ENCODE measurements around the gene KCNIP4. TPM values are rescaled to one million over a fixed set of nuclear protein-coding genes. Genes with fewer than 3 reads are reported as not detected.

KCNIP4 gene
- total RNA-seq, 1 donor from 2014 or later, result 0.17 TPM

DNA sequence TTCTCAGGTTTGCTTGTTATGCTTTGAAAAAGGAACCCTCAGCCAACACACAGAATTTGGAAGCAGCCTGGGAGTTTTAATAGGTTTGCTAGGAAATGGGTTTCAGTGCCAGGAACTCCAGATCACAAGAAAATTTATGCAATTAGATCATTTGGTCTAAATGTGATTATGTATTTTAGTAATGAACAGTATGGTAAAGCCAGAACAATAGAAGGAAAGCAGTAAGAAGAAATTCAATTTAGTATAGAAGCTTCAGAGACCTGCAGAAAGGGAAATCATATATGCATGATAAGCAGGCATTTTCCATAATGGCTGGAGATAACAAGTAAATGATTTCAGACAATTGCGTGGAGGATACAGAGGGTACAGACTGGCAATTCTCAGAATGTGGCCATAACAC is 184.7 kb downstream of the KCNIP4 start:
- H3K4me3 ChIP-seq (ENCODE audit: low read depth, low read length), result no peak overlapping the region
- no peak for TF ChIP-seq CTCF (conservative IDR thresholded peaks at IDR 0.05; ENCODE audit: low read depth, low read length)
- no peak for DNase-seq (ENCODE audit: low read depth)

- H3K4me3 ChIP-seq (ENCODE audit: low read depth, low read length), result no peak overlapping the region
- no peak for DNase-seq (ENCODE audit: low read depth)
- TF ChIP-seq CTCF (conservative IDR thresholded peaks at IDR 0.05; ENCODE audit: low read depth, low read length), result no peak
Observed at GRCh38 chr4:21757248-21757647, 191.3 kb downstream of the KCNIP4 start.

- TF ChIP-seq CTCF (conservative IDR thresholded peaks at IDR 0.05; ENCODE audit: low read depth, low read length), result no peak
- H3K4me3 ChIP-seq (ENCODE audit: low read depth, low read length), result no peak overlapping the region
- no peak for DNase-seq (ENCODE audit: low read depth)
Observed at GRCh38 chr4:21753084-21753760, 195.3 kb downstream of the KCNIP4 start.

GRCh38 chr4:21752616-21753015 is 196.0 kb downstream of the KCNIP4 start:
- no peak overlapping the region for H3K4me3 ChIP-seq (ENCODE audit: low read depth, low read length)
- TF ChIP-seq CTCF (conservative IDR thresholded peaks at IDR 0.05; ENCODE audit: low read depth, low read length), result no peak
- DNase-seq (ENCODE audit: low read depth), result no peak

GRCh38 chr4:21749924-21750323 is 198.6 kb downstream of the KCNIP4 start:
- DNase-seq (ENCODE audit: low read depth), result no peak
- no peak for TF ChIP-seq CTCF (conservative IDR thresholded peaks at IDR 0.05; ENCODE audit: low read depth, low read length)
- no peak overlapping the region for H3K4me3 ChIP-seq (ENCODE audit: low read depth, low read length)

DNA sequence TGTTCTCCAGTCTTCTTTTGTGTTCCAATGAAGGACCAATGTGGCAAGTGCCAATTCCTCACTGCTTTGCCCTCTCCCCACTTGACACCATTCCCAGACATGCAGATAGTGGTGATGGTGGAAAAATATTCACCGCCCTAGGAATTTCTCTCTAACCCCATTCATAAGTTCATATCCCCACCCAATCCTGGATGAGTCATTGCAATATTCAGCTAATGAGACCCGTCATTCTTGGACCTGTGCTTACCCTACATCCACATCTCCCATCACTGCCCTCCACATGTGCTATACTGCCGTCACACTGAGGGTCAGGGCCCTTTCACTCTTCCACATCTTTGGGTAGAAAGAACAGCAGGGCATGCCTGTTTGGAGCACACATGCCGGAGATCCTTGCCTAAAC is 199.2 kb downstream of the KCNIP4 start:
- no peak for TF ChIP-seq CTCF (conservative IDR thresholded peaks at IDR 0.05; ENCODE audit: low read depth, low read length)
- no peak for DNase-seq (ENCODE audit: low read depth)
- H3K4me3 ChIP-seq (ENCODE audit: low read depth, low read length), result no peak overlapping the region

- H3K4me3 ChIP-seq (ENCODE audit: low read depth, low read length), result no peak overlapping the region
- DNase-seq (ENCODE audit: low read depth), result no peak
- no peak for TF ChIP-seq CTCF (conservative IDR thresholded peaks at IDR 0.05; ENCODE audit: low read depth, low read length)
Observed at GRCh38 chr4:21744046-21744445, 204.5 kb downstream of the KCNIP4 start.
